WTC11 (cell line): ENCODE data around the gene GLRA1.

Source experiments
- CREB1 ChIP-seq: sonication (generic); formaldehyde crosslinking; IDR thresholded peaks from 2 replicates; pipeline ENCODE4 v1.8.0; 2023; ENCODE audit warnings: mild to moderate bottlenecking, missing genetic modification reagents
- ELF4 ChIP-seq: sonication (generic); formaldehyde crosslinking; IDR thresholded peaks from 2 replicates; pipeline ENCODE4 v1.8.1; 2022; ENCODE audit warnings: low read depth, mild to moderate bottlenecking, moderate library complexity, missing genetic modification reagents
- GTF2I ChIP-seq: fragments of 250-450 bp; sonication (Bioruptor Pico); conservative IDR thresholded peaks from 2 replicates; pipeline ENCODE4 v1.4.0; 2021; ENCODE audit warnings: mild to moderate bottlenecking
- HMGA2 ChIP-seq: fragments of 250-450 bp; sonication (Bioruptor Pico); IDR thresholded peaks from 2 replicates; pipeline ENCODE4 v1.4.0; 2021; ENCODE audit warnings: mild to moderate bottlenecking, moderate library complexity
- TF ChIP-seq, protein P1 (sequence below): fragments of 200-600 bp; IDR thresholded peaks from 2 replicates; pipeline ENCODE4 v1.8.0; 2022; ENCODE audit warnings: antibody characterized with exemption
- TF ChIP-seq, protein P2 (sequence below): sonication (generic); formaldehyde crosslinking; conservative IDR thresholded peaks from 2 replicates; pipeline ENCODE4 v1.8.1; 2023; ENCODE audit warnings: mild to moderate bottlenecking, low read depth, missing genetic modification reagents, moderate library complexity

DNA sequence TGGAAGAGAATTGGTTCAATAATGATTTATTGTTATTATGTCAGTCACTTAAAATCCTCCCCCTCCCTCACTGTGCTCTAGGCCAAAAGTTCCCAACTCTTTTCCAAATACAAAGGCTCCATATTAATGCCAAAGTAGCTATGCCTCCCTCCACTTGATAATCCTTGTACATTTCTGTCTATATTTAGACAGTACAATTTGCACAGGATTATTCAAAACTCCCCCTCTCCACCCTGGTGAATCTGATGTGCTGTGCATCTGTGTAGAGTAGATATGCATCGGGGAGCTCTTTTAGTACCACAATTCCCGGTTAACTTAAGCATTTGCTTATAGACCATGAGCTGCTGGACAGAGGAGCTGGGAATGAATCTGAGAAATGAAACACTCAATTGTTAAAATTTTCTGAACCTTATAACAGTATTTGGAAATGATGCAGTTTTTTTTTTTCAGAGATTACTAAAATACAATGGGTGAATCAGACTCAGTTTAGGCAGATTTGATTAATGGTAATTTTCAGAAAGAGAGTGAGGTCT lies 27.6 kb downstream of the GLRA1 start:
- TF ChIP-seq HMGA2 (no peak), ELF4 (CRISPR knock-in tag) (no peak), CREB1 (CRISPR knock-in tag) (no peak), GTF2I (CRISPR knock-in tag) (no peak)
- TF ChIP-seq, protein P1, sequence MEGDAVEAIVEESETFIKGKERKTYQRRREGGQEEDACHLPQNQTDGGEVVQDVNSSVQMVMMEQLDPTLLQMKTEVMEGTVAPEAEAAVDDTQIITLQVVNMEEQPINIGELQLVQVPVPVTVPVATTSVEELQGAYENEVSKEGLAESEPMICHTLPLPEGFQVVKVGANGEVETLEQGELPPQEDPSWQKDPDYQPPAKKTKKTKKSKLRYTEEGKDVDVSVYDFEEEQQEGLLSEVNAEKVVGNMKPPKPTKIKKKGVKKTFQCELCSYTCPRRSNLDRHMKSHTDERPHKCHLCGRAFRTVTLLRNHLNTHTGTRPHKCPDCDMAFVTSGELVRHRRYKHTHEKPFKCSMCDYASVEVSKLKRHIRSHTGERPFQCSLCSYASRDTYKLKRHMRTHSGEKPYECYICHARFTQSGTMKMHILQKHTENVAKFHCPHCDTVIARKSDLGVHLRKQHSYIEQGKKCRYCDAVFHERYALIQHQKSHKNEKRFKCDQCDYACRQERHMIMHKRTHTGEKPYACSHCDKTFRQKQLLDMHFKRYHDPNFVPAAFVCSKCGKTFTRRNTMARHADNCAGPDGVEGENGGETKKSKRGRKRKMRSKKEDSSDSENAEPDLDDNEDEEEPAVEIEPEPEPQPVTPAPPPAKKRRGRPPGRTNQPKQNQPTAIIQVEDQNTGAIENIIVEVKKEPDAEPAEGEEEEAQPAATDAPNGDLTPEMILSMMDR = no peak
- TF ChIP-seq, protein P2, sequence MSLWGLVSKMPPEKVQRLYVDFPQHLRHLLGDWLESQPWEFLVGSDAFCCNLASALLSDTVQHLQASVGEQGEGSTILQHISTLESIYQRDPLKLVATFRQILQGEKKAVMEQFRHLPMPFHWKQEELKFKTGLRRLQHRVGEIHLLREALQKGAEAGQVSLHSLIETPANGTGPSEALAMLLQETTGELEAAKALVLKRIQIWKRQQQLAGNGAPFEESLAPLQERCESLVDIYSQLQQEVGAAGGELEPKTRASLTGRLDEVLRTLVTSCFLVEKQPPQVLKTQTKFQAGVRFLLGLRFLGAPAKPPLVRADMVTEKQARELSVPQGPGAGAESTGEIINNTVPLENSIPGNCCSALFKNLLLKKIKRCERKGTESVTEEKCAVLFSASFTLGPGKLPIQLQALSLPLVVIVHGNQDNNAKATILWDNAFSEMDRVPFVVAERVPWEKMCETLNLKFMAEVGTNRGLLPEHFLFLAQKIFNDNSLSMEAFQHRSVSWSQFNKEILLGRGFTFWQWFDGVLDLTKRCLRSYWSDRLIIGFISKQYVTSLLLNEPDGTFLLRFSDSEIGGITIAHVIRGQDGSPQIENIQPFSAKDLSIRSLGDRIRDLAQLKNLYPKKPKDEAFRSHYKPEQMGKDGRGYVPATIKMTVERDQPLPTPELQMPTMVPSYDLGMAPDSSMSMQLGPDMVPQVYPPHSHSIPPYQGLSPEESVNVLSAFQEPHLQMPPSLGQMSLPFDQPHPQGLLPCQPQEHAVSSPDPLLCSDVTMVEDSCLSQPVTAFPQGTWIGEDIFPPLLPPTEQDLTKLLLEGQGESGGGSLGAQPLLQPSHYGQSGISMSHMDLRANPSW (CRISPR knock-in tag) = no peak
